Astrocyte of the spinal cord (primary cell): ENCODE data around the gene GFRAL.

Source experiments
- DNase-seq: peaks from one replicate; pipeline ENCODE4 v3.0.0; 2011; ENCODE audit warnings: low read depth, low spot score
- H3K4me3 ChIP-seq: 2 replicates; pipeline ENCODE4 v1.5.1; 2011; ENCODE audit warnings: low read depth, mild to moderate bottlenecking, low read length, moderate library complexity
- in situ Hi-C: cut with HindIII; loops from 2 replicates; pipeline ENCODE4 v1.10.0; 2017; ENCODE audit warnings: low sequenced_read_pairs
- TF ChIP-seq, protein P1 (sequence below): IDR thresholded peaks from 2 replicates; pipeline ENCODE4 v1.5.1; 2012; ENCODE audit warnings: low read depth, mild to moderate bottlenecking, low read length, inconsistent platforms

GFRAL gene, protein sequence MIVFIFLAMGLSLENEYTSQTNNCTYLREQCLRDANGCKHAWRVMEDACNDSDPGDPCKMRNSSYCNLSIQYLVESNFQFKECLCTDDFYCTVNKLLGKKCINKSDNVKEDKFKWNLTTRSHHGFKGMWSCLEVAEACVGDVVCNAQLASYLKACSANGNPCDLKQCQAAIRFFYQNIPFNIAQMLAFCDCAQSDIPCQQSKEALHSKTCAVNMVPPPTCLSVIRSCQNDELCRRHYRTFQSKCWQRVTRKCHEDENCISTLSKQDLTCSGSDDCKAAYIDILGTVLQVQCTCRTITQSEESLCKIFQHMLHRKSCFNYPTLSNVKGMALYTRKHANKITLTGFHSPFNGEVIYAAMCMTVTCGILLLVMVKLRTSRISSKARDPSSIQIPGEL

DNA sequence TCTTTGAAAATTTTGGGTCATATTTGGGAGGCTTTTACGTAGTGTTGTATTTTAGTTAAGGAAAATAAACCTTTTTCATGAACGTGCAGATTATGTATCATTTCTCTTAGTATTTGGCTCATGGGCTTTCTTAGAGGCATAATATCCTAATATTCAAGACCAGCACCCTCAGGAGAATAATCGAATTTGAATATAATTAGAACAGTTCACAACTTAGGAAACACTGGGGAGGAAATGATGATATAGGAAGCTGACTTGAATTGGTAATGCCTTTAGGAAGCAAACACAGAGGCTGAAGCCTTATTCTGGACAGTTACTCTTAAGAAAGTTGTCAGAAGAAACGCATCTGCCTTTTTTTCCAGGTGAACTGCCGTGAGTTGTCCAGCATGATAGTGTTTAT lies at the start of gene GFRAL:
Gene GFRAL (plus strand): TSS at position 301 of the 400 bp plus-strand sequence. CDS start 86 bp downstream, at position 387.
- in situ Hi-C loops: no loop called here
- TF ChIP-seq, protein P1, sequence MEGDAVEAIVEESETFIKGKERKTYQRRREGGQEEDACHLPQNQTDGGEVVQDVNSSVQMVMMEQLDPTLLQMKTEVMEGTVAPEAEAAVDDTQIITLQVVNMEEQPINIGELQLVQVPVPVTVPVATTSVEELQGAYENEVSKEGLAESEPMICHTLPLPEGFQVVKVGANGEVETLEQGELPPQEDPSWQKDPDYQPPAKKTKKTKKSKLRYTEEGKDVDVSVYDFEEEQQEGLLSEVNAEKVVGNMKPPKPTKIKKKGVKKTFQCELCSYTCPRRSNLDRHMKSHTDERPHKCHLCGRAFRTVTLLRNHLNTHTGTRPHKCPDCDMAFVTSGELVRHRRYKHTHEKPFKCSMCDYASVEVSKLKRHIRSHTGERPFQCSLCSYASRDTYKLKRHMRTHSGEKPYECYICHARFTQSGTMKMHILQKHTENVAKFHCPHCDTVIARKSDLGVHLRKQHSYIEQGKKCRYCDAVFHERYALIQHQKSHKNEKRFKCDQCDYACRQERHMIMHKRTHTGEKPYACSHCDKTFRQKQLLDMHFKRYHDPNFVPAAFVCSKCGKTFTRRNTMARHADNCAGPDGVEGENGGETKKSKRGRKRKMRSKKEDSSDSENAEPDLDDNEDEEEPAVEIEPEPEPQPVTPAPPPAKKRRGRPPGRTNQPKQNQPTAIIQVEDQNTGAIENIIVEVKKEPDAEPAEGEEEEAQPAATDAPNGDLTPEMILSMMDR: no peak

DNA sequence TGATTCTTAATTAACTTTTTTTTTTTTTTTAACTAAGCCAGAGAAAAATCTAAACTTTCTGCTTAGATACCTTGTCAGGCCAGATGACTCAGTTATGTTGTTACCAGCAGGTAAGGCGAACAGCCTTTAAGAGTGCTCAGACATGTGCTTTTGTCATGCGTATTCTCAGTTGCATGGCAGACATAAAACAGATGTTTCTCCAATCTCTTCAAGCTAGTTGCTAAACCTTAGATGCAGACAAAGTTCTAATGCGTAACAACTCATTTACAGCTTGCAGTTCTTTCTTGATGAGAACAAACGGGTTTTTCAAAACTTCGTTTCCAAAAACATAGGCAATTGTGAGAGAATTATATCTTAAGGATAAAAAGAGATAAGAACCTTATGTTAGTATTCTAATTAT lies 49.6 kb upstream of the GFRAL start:
- in situ Hi-C loops: no loop called here
- no peak for DNase-seq
- no peak overlapping the region for H3K4me3 ChIP-seq
- TF ChIP-seq, protein P1: no peak

More for the DNA sequence above, at the start of gene GFRAL:
- DNase-seq: no peak
- H3K4me3 ChIP-seq: no peak within 1 kb of the TSS

DNA sequence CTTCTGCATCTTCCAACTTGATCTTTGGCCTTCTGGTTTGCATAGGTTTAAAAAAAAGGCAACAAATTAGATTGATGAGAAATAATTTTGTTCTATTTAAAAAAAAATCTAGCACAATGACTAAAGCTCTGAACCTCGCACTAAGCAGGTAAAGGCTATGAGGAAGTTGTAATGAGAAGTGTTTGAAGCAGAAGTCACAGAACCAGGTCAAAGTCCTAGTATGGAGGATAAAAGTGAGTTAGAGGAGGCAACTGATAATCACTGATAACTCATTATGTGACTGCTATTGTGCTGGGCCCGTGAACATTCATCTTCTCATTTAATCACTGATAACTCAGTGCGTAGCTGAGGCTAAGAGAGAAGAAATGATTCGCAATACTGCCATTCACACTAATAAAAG lies 46.1 kb upstream of the GFRAL start:
- TF ChIP-seq, protein P1: no peak
- in situ Hi-C loops: no loop called here
- DNase-seq: no peak
- H3K4me3 ChIP-seq: no peak overlapping the region

DNA sequence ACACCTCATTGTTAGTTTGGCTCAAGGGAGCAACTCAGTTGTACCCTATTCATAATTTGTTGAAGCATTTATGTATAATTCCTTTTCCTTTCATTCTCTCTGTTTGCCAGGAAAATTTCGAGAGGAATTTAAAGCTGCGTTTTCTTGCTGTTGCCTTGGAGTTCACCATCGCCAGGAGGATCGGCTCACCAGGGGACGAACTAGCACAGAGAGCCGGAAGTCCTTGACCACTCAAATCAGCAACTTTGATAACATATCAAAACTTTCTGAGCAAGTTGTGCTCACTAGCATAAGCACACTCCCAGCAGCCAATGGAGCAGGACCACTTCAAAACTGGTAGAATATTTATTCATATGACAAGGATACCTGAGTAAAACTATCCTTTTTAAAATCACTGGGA lies 45.2 kb upstream of the GFRAL start:
- TF ChIP-seq, protein P1: no peak
- no peak for DNase-seq
- H3K4me3 ChIP-seq: no peak overlapping the region
- in situ Hi-C loops: no loop called here

DNA sequence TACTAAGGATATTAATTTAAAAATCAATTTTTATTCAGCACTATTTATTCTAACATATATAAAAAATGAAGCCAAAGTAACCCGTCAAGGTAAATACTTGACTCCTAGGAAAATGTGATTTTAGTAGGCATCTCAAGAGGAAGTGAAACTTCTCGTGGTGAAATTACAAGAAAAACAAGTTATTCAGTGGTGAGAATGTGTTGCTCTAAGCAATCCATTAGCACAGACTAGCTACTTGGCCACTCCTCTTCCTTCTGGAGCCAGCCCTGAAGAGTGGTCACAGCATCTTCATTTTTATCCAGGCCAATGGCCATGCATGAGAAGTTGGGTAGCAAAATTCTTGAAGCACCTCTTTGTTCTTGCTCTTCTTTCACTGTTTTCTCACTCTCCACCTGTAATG lies 40.4 kb upstream of the GFRAL start:
- TF ChIP-seq, protein P1: no peak
- no peak for DNase-seq
- no peak overlapping the region for H3K4me3 ChIP-seq
- in situ Hi-C loops: no loop called here

DNA sequence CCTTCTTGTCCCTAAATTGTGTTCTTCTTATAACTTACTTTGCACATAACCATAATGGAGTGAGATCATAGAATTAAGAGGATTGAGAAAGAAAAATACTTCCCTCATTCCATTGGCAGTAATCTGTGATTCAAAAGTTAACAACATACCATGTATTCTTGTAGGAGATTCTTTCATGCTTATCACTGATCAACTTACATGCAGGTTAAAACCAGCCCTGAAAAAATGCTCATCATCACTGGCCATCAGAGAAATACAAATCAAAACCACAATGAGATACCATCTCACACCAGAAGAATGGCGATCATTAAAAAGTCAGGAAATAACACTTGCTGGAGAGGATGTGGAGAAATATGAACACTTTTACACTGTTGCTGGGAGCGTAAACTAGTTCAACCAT lies 36.5 kb upstream of the GFRAL start:
- TF ChIP-seq, protein P1: no peak
- no peak for DNase-seq
- in situ Hi-C loops: no loop called here
- no peak overlapping the region for H3K4me3 ChIP-seq
